Neural cell (in vitro differentiated cells): Measurements from ENCODE around the gene TTLL1. TPM values are rescaled to one million over a fixed set of nuclear protein-coding genes. Genes with fewer than 3 reads are reported as not detected.

Source experiments
- H2AFZ ChIP-seq: fragments of 200-600, 300-800 bp; sonication (generic), shearing (Covaris generic); 2 replicates; pipeline ENCODE4 v1.6.0; 2014; ENCODE audit warnings: low read depth, mild to moderate bottlenecking, antibody characterized with exemption, low read length, moderate library complexity
- H3F3A ChIP-seq: fragments of 200-600 bp; shearing (Covaris generic); 2 replicates; pipeline ENCODE4 v1.6.1; 2016; ENCODE audit warnings: mild to moderate bottlenecking, moderate library complexity, mixed read lengths, antibody characterized with exemption, low read length; ENCODE audit not compliant: insufficient read depth, poor library complexity, severe bottlenecking
- H3K27ac ChIP-seq: fragments of 200-600, 300-800 bp; sonication (generic), shearing (Covaris generic); 2 replicates; pipeline ENCODE4 v1.5.1; 2014; ENCODE audit warnings: mild to moderate bottlenecking, low read length, moderate library complexity
- H3K27me3 ChIP-seq: fragments of 300-800, 200-600 bp; sonication (generic), shearing (Covaris generic); 2 replicates; pipeline ENCODE4 v1.6.0; 2014; ENCODE audit warnings: mild to moderate bottlenecking, low read depth, low read length, moderate library complexity; ENCODE audit not compliant: insufficient read depth
- H3K36me3 ChIP-seq: fragments of 300-800, 200-600 bp; sonication (generic), shearing (Covaris generic); 2 replicates; pipeline ENCODE4 v1.5.1; 2014; ENCODE audit warnings: mild to moderate bottlenecking, antibody characterized with exemption, low read length, moderate library complexity; ENCODE audit not compliant: insufficient read depth
- H3K4me2 ChIP-seq: fragments of 300-800, 200-600 bp; sonication (generic), shearing (Covaris generic); 2 replicates; pipeline ENCODE4 v1.6.0; 2014; ENCODE audit warnings: mild to moderate bottlenecking, low read length
- H3K4me3 ChIP-seq: fragments of 300-800, 200-600 bp; sonication (generic), shearing (Covaris generic); 2 replicates; pipeline ENCODE4 v1.5.1; 2014; ENCODE audit warnings: mild to moderate bottlenecking, low read length, moderate library complexity
- H3K79me2 ChIP-seq: fragments of 200-600 bp; shearing (Covaris generic); replicated peaks from 2 replicates; pipeline ENCODE4 v1.6.0; 2014; ENCODE audit warnings: mild to moderate bottlenecking, low read length, moderate library complexity; ENCODE audit not compliant: insufficient read depth
- H3K9ac ChIP-seq: fragments of 300-800, 200-600 bp; sonication (generic), shearing (Covaris generic); 2 replicates; pipeline ENCODE4 v1.6.1; 2016; ENCODE audit warnings: mild to moderate bottlenecking, low read length, mixed read lengths
- H3K9me2 ChIP-seq: fragments of 200-600 bp; shearing (Covaris generic); 2 replicates; pipeline ENCODE4 v1.6.1; 2016; ENCODE audit warnings: mild to moderate bottlenecking, low read length, mixed read lengths; ENCODE audit not compliant: insufficient read depth
- H3K9me3 ChIP-seq: fragments of 200-600, 300-800 bp; sonication (generic), shearing (Covaris generic); 2 replicates; pipeline ENCODE4 v1.6.1; 2016; ENCODE audit warnings: mild to moderate bottlenecking, mixed run types, low read length, moderate library complexity, mixed read lengths
- H4K20me1 ChIP-seq: fragments of 200-600 bp; shearing (Covaris generic); 2 replicates; pipeline ENCODE4 v1.6.1; 2016; ENCODE audit warnings: mild to moderate bottlenecking, mixed run types; ENCODE audit not compliant: insufficient read depth
- CTCF ChIP-seq: fragments of 450-650 bp; IDR thresholded peaks from 2 replicates; pipeline ENCODE4 v1.5.1; 2014; ENCODE audit warnings: antibody characterized with exemption, mild to moderate bottlenecking, moderate library complexity; ENCODE audit not compliant: poor library complexity, severe bottlenecking
- EZH2 ChIP-seq: fragments of 200-600, 300-800 bp; shearing (Covaris generic), sonication (generic); IDR thresholded peaks from 2 replicates; pipeline ENCODE4 v1.6.1; 2014; ENCODE audit warnings: antibody characterized with exemption, low read length, borderline replicate concordance, mild to moderate bottlenecking; ENCODE audit not compliant: insufficient read depth, poor library complexity, severe bottlenecking
- MXI1 ChIP-seq: fragments of 450-650 bp; conservative IDR thresholded peaks from 2 replicates; pipeline ENCODE4 v1.6.1; 2014; ENCODE audit warnings: antibody characterized with exemption, mild to moderate bottlenecking; ENCODE audit not compliant: poor library complexity, severe bottlenecking
- POLR2AphosphoS5 ChIP-seq: IDR thresholded peaks from 2 replicates; pipeline ENCODE4 v1.6.1; 2012
- RAD21 ChIP-seq: fragments of 450-650 bp; conservative IDR thresholded peaks from 2 replicates; pipeline ENCODE4 v1.6.1; 2014; ENCODE audit warnings: antibody characterized with exemption, mild to moderate bottlenecking, moderate library complexity
- REST ChIP-seq: IDR thresholded peaks from 2 replicates; pipeline ENCODE4 v1.6.1; 2012; ENCODE audit warnings: borderline replicate concordance
- SMC3 ChIP-seq: fragments of 450-650 bp; conservative IDR thresholded peaks from 2 replicates; pipeline ENCODE4 v1.6.1; 2014; ENCODE audit warnings: antibody characterized with exemption, mild to moderate bottlenecking, moderate library complexity; ENCODE audit not compliant: poor library complexity
- TAF1 ChIP-seq: IDR thresholded peaks from 2 replicates; pipeline ENCODE4 v1.6.1; 2012; ENCODE audit warnings: low read depth
- polyA plus RNA-seq: library from polyadenylated mRNA; depleted of rRNA; stranded (reverse); fragments of >200 nt; gene quantifications from 2 replicates; pipeline ENCODE4 v1.2.3, GENCODE V29; 2014

The TTLL1 gene
- polyA plus RNA-seq, 1 donor from 2014 or later: 36.3 TPM

- Histone ChIP-seq H3K9me2 (no peaks in the 10 kb centered on the region), H3K4me3 (no peak overlapping the region), H4K20me1 (no peaks in the 10 kb centered on the region), H3F3A (no peaks in the 10 kb centered on the region), H3K4me2 (no peak overlapping the region), H3K27me3 (no peaks in the 10 kb centered on the region), H2AFZ (no peak overlapping the region), H3K9me3 (no peaks in the 10 kb centered on the region), H3K9ac (no peak overlapping the region), H3K79me2 (no peaks in the 10 kb centered on the region), H3K36me3 (no peaks in the 10 kb centered on the region), H3K27ac (no peak overlapping the region)
- TF ChIP-seq REST (no peak), RAD21 (peak; percentile 49), MXI1 (no peak), CTCF (peak; percentile 59), SMC3 (peak; percentile 59)
Measured at GRCh38 chr22:43136255-43136654, 47.1 kb upstream of the TTLL1 start.

GRCh38 chr22:43135565-43135964, 46.4 kb upstream of the TTLL1 start:
- no peak overlapping the region for H3K27ac ChIP-seq
- no peaks in the 10 kb centered on the region for H3K9me3 ChIP-seq
- H3K4me3 ChIP-seq: no peak overlapping the region
- TF ChIP-seq REST (no peak), RAD21 (no peak), EZH2 (no peak), TAF1 (no peak), POLR2AphosphoS5 (no peak), SMC3 (no peak)
- H3K79me2 ChIP-seq: no peaks in the 10 kb centered on the region
- no peaks in the 10 kb centered on the region for H3K27me3 ChIP-seq
- H3F3A ChIP-seq: no peaks in the 10 kb centered on the region
- H4K20me1 ChIP-seq: no peaks in the 10 kb centered on the region
- H2AFZ ChIP-seq: no peak overlapping the region
- H3K9ac ChIP-seq: no peak overlapping the region
- H3K36me3 ChIP-seq: no peaks in the 10 kb centered on the region
- H3K4me2 ChIP-seq: no peak overlapping the region
- H3K9me2 ChIP-seq: no peaks in the 10 kb centered on the region
